NCI-H345 treated with DMSO at 0.1 percent for 48 hours (cell line): ENCODE data around the gene KRTAP23-1.

ENCODE experiments used
- DNase-seq: peaks from one replicate; lab custom pipeline; 2025; ENCODE audit not compliant: unreplicated experiment; lab: John Stamatoyannopoulos, UW

The KRTAP23-1 gene, protein sequence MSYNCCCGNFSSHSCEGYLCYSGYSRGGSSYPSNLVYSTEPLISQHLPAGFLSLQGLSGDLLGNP

DNA sequence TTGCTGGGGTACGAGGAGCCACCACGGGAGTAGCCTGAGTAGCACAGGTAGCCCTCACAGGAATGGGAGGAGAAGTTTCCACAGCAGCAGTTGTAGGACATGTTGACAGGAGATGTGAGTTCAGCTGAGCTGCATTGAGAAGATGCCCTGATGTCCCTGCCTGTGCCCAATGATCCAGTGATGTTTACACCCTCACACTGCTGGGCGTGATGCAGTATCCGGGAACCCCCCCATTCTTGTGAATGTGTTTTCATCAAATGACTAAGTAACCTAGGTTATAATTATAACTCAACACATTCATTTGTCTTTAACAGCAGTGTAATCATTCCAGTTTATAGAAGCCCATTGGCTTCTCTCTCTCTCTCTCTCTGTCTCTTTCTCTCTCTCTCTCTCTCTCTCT, at the start of gene KRTAP23-1:
Gene KRTAP23-1 (minus strand): TSS at position 101 of the 400 bp plus-strand sequence. CDS start 0 bp downstream, at position 101.
- no peak for DNase-seq

DNA sequence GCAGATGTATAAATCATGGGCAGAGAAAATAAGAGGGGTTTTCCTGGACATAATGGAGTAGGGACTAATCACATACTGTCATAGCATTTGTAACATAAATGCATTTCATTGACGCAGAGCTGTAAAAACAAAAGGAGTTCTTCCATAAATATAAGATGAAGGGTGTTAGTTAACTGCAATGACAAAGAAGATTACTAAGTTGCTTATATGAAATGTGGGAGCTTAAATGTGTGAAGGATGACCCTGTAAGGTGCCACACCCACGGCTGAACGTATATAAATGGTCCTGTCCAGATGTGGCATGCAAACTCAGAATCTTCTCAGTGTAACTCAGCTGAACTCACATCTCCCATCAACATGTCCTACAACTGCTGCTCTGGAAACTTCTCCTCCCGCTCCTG, 47.3 kb upstream of the KRTAP23-1 start, which contains the start of gene KRTAP13-1:
Gene KRTAP13-1 (plus strand): TSS at position 301 of the 400 bp plus-strand sequence. CDS start 56 bp downstream, at position 357.
- no peak for DNase-seq

DNA sequence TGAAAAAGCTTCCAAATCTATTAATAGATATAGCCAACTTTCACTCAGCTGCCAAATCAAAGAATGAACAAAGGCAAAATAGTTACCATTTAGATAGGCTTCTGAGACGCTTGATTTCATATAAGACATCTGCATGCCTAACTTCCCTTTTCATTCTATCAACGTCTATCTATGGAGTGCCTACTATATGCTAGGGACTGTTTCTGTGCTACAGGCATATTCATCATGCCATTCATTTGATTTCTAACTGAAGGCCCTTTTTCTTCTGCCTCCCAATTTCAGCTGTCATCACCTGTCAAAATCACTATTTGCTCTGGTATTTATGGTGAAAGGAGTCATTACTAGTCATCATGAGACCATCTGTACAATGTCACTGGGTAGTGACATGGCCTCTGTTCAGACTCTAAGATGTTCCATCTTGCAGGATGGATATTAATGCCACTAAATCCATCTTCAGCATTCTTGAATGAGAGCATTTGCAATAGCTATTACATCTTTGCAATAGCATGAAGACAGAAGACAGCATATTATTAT, 43.2 kb upstream of the KRTAP23-1 start:
- DNase-seq, result no peak

DNA sequence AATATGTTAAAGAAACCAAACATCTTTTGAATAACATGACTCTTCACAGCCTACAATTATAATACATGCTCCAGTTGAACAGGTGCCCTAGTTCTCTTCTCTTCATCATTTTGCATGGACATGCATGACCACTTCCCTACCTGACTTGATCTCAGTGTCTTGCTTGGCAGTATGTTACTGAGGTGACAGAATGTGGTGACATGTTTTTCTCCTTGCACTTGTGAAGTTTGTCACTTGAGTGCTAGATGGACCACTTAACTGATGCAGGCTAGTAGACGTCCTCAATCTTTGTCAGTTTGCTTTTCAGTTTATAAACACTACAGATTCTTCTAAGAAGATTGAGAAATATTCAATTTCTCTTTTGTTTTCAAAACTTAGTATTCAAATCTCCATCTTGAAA, 33.8 kb upstream of the KRTAP23-1 start:
- DNase-seq, result no peak

DNA sequence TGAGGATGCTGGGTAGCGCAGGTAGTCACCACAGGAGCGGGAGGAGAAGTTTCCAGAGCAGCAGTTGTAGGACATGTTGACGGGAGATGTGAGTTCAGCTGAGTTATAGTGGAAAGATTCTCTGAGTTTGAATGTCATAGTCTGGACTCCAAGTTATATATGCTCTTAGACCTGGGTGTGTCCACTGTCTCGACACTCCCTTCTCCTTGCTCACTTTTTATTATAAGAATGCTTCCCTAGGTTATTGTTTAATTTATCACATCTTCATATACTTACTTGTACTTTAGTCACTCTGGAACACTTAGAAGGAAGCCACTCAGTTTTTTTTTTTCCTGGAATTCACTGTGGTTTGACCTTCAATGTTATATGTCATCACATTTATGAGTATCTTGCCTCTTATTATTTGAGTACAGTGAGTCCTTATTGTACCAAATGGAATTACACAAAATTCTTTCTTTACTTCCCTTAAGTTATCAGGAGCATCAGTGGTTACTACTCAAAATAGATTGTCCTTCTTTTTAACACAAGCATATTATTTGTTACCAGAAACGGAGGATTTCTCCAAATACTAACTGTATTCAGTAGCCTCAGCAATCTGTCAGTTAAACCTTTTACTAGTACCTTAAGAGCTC, 23.8 kb upstream of the KRTAP23-1 start, which contains the start of gene KRTAP13-2:
Gene KRTAP13-2 (minus strand): TSS at position 133 of the 632 bp plus-strand sequence. CDS start 58 bp downstream, at position 75.
- no peak for DNase-seq

DNA sequence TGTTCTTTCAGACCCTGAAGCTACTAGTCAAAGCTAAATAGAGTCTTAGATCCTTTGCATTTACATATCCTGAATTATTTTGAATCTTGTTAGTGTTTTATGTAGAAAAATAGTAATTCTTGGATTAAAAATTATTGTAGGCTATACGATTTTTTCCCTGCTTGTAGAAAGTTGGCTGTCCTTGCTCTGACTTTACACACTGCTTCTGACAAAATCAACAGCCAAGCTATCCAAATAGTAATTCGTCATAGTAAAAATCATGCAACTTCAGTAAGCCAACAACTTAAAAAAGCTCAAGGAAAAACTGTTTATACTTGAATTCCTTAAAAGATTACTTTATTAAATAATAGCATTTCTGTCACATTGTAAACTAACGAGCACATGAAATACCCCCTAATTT, 7.5 kb upstream of the KRTAP23-1 start:
- DNase-seq, result no peak

DNA sequence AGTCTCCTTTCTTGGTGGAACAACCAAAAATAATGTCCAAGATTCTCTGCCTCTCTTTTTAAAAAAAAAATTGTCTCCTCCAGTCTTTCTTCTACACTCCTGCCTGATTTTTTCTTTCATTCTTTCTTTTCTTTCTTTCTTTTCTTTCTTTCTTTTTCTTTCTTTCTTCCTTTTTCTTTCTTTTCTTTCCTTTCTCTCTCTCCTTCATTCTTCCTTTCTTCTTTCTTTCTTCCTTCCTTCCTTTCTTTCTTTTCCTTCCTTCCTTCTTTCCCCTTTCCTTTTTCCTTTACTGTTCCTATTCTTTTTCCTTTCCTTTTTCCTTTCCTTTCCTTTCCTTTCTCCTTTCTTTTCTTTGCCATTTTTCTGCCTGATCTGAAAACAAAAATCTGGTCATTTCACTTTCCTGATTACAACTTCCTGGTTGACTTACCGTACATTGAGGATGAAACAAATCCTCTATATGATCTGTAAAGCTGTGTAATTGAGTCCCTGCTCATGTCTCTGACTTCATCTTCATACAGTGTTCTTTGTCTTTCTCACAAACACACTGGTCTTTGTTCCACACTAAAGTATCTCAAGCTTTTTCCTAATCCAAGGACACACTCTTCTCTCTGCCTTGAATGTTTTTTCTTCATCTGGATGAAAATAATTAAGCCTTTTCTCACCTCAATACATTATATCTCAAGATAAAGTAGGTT, 6.1 kb upstream of the KRTAP23-1 start:
- no peak for DNase-seq

DNA sequence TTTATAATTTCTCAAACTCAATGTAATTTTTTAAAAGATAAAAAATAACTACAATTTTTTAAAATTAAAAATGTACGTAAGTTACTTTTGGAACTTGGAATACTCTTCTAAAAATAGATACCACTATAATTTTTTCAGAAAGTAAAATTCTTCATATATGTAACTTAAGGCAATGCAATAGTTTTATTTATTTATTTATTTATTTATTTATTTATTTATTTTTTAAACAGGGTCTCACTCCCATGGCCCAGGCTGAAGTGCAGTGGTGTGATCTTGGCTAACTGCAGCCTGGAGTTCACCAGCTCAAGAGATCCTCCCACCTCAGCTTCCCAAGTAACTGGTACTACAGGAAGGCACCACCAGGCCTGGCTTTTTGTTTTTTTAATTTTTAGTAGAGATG, 3.1 kb upstream of the KRTAP23-1 start:
- no peak for DNase-seq

DNA sequence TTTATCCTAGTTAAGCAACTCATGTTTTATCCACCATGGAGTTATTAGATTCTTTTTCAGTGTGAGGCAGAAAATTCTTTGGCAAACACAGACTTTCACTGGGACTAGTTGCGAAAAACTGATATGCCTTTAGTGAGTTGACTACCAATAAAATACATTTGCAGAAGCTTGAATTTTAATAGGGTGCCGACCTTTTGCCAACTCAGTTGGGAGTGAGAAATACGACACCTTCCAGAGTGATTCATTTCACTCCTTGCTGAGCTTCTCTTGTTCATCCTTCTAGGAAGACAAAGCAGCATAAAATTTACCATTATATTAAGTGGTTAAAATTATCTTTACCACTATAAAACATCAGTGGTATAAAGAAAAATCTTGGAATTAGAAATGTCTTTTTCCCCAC, 1.2 kb upstream of the KRTAP23-1 start:
- DNase-seq, result no peak

DNA sequence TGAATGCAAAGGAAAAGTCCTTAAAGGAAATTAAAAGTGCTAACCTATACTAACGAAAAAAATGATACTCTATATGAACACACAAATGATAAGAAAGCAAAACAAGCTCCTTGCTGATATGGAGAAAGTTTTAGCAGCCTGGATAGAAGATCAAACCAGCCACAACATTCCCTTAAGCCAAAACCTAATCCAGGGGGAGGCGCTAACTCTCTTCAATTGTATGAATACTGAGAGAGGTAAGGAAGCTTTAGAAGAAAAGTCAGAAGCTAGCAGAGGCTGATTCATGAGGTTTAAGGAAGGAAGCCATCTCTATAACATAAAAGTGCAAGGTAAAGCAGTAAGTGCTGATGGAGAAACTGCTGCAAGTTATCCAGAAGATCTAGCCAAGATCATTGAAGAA, 3.4 kb downstream of the KRTAP23-1 start:
- no peak for DNase-seq

DNA sequence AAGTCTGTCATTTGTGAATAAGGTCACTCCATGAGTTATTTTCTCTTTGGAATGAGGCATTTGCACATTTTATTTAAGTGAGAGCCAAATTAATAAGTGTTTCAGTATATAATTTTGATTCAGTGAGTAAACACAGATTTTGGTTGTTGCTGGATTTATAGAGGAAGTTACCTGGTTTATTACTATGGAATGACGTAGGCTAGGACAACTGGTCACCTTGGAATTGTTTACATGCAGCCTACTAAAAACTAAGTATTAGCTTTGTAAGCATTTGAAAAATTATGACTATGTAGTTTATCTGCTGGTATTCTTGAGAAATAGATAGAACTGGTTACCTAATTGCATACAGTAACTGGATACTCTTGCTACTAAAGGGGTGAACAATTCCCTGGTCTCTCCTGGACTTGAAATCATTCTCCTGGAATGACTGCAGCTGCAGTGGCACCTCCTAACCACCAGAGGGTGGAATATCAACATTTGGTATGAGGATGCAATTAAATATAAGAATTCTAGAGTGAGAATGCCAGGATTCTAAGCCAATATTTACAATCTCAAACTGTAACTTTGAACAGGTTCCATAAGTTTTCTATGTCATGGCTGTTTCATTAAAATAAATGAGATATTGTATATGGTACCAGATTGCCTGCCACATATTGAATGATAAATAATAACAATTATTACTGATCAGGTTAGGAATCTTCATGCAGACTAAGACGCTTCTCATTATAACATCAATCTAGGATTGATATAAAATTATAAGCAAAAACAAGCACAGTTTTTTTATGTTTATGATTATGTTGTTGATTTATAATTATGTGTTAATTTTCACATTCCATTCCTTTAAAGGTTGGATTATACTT, 7.5 kb downstream of the KRTAP23-1 start:
- no peak for DNase-seq

DNA sequence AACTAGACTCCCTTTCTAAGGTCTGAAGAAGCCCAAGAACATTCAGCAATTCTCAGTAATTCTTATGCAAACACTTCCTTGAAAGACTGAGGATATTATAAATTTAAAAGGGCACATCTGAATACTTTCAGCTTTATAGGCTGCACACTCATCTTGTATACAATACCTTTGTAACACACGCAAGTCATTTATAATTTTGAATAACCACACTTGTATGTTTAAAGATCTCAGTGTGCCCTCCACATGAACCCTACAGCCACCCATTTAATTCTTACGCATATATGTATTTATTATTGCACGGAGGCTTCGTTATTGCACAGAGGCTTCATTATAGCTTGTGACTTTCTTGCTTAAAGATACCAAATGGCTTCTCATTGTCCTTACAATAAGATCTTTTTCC, 9.7 kb downstream of the KRTAP23-1 start:
- DNase-seq, result no peak

DNA sequence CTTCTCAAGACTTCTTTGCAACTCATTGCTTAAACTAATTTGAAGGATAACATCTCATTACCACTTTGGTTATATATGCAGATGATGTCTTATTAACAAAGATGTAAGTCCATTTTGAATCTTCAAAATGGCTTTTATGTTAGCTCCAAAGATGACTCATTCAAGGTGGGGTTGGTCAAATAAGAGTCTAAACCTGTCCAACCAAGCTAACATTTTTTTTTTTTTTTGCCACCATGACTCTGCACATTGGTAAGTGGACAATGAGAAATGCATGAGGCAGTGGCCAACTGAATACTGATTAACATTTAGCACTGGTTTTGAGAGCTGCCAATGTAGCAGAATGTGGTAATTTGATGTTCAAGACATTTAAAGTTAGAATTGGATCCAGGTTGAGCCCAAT, 10.6 kb downstream of the KRTAP23-1 start:
- no peak for DNase-seq

DNA sequence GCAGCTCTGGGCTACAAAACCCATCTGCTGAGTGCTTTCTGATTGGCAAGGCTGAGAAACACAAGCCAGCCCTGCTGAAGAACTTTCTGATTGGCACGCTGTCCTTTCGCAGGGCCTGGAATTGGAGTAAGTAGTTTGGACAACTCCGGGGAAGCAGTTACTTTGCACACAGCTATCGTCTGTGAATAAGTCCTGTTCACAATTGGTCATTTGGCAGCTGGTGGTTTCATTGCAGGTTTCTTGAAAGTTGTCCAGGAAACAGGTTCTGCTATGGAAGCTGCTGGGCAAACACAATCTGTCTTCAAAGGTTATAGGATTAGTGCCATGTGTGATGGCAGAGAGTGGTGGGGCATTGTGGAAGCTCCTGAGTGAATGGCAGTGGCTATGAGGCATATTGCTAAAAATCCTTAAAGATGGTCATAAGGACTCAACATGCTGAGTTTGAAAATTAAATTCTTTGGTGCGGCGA, 11.1 kb downstream of the KRTAP23-1 start, which contains the start of gene KRTAP27-1:
Gene KRTAP27-1 (minus strand): TSS at position 419 of the 469 bp plus-strand sequence. CDS start 26 bp downstream, at position 393.
- DNase-seq, result no peak

DNA sequence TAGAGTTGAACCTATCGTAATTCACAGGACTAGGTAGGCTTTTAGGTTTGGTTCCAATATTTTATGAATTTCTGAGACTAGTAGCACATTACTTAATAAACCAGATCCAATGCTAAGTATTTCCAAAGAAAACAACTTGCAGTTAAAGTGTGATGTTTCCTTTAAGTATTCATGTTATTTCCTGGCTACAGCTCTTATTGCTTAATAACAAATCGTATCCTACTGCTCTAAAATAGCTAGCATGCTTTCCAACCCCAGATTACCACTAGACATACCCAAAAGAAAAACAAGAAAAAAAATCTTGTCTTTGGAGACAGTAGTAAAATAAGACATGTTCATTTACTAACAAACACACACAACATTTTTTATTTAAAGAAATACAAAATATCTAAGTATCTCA, 11.8 kb downstream of the KRTAP23-1 start:
- no peak for DNase-seq

DNA sequence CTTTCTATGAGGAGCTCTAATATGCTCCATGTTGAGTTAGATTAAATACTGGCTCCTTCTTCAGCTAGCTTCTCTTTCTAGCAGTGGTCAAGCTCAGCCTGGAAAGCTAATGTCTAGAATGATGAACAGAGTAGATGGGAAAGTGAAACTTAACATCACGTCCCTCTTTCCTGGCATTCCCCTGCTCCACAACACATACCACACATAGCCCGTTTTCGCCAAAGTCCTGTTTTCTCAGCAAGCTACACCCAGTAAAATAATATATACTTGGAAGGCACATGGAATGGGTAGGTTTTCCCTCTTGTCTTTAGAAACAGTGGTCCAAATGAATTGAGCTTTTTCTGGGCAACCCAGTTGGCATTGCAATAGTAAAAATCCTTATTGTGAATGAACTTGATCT, 14.7 kb downstream of the KRTAP23-1 start:
- no peak for DNase-seq

DNA sequence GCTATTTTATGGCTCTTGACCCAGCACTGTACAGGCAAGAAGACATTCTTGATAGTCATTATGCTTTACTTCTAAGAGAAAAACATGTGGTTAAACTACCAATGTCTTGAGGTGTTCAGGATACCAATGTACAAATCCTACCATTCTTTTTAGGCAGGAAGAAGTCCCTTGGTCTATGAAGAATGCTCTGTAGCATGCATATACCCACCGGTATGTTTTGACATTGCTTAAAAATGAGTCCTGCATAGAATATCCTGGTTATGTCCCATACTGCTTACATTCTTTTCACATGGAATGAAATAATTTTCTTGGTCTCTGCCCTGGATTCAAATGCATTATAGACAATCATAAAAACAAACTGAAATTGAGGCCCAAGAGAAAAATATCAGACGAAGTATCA, 15.7 kb downstream of the KRTAP23-1 start:
- DNase-seq, result no peak

DNA sequence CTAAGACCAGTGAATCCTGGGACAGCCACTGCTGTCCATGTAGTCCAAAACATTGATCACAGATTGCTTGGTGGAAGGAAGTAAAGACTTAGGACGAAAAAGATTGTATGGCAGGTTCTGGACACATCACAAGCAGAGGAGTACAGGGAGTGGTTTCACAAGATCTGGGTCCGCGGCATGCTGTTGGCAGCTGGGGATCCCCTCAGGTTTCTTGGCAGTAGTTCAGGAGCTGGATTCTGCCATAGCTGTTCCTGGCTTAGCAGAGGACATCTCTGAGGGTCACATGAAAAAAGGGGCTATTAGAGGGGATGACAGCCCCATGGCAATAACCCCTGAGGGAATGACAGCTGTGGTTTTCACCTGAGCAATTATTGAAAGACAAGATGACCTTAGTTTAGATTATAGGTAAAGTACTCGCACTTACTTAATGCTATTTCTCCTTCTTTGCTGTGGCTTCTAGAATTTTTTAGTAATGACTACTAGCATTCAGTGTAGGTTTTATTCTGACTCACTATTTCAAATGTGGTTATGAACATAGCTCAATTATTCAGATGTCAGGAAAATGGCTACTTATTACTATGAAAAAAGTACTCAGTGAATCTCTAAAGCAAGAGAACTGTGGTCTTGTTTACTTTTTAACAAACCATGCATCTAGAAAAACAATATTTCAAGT, 19.1 kb downstream of the KRTAP23-1 start:
- DNase-seq, result no peak

DNA sequence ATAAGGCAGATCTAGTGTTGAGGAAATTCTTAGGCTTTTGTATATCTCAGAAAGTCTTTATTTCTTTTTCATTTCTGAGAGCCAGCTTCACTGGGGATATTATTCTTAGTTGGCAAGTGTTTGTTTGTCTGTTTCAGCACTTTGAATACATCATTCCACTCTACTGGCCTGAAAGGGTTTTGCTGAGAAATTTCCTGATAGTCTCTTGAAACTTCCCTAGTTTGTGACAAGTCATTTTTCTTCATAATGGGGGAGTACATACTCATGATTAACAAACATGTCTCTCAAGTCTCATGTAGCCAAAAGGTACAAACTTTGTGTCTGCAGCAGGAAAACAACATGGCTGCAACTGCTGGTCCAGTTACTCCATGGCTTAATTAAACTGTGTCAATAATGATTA, 22.0 kb downstream of the KRTAP23-1 start:
- no peak for DNase-seq

DNA sequence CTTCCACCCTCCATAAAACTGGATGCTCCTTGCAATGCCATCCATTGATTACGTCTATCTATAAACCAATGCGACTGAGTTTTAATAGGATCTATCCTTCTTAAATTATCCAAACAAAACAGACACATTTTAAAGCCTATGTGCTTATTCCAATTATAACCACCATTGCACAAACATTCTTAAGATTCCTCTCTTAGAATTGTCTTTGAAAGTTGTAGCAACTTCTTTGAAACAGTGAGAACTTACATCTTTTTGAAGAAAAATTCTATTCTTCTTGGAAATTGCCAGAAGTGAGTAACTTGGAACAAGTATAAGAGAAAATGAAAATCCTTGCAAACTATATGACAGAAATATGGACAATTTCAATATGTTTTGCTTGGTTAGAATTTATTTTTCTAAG, 28.2 kb downstream of the KRTAP23-1 start, which contains the start of gene KRTAP26-1:
Gene KRTAP26-1 (minus strand): TSS at position 101 of the 400 bp plus-strand sequence. CDS start 280 bp downstream, outside the sequence.
- no peak for DNase-seq
